MCF 10A (cell line): ENCODE data around the gene LGALS12. TPM values are rescaled to one million over a fixed set of nuclear protein-coding genes. Genes with fewer than 3 reads are reported as not detected.

Experiments
- BruUV-seq: library from RNA; stranded (reverse); fragments of 400-500 nt; replicated peaks from 2 replicates; lab custom pipeline; 2021; lab: Mats Ljungman, UMichigan
- CTCF ChIA-PET: fragments of 300-600 bp; sonication (Branson Sonifier 250); formaldehyde crosslinking; extraction: SDS; loops from one replicate; lab custom pipeline; 2021; ENCODE audit warnings: antibody characterized with exemption, inconsistent platforms; lab: Yijun Ruan, JAX
- POLR2A ChIA-PET: fragments of 300-600, 350-650 bp; sonication (Branson Sonifier 250); formaldehyde crosslinking; extraction: SDS; loops from one replicate; lab custom pipeline; 2020; ENCODE audit warnings: antibody characterized with exemption, inconsistent platforms; lab: Yijun Ruan, JAX
- DNase-seq: peaks from one replicate; pipeline ENCODE4 v3.0.0-alpha.2; 2018; ENCODE audit not compliant: unreplicated experiment
- H3K27ac Mint-ChIP-seq: one replicate; pipeline ENCODE4 v1.8.0; 2022; ENCODE audit warnings: mild to moderate bottlenecking, low read depth, mixed read lengths; ENCODE audit not compliant: unreplicated experiment
- H3K27me3 Mint-ChIP-seq: one replicate; pipeline ENCODE4 v1.8.0; 2022; ENCODE audit warnings: mixed read lengths; ENCODE audit not compliant: insufficient read depth, unreplicated experiment
- H3K36me3 Mint-ChIP-seq: one replicate; pipeline ENCODE4 v1.8.0; 2022; ENCODE audit warnings: mild to moderate bottlenecking, moderate library complexity, mixed read lengths; ENCODE audit not compliant: insufficient read depth, unreplicated experiment
- H3K4me1 Mint-ChIP-seq: one replicate; pipeline ENCODE4 v1.8.0; 2022; ENCODE audit warnings: mixed read lengths; ENCODE audit not compliant: insufficient read depth, unreplicated experiment
- H3K4me3 Mint-ChIP-seq: one replicate; pipeline ENCODE4 v1.8.0; 2022; ENCODE audit warnings: mild to moderate bottlenecking, moderate library complexity, mixed read lengths; ENCODE audit not compliant: unreplicated experiment
- H3K9me3 Mint-ChIP-seq: one replicate; pipeline ENCODE4 v1.8.0; 2022; ENCODE audit warnings: mixed read lengths; ENCODE audit not compliant: unreplicated experiment
- intact Hi-C: fragments of 100-400 bp; cut with micrococcal nuclease; formaldehyde crosslinking; loops from 2 replicates; pipeline ENCODE4 v1.14.1; 2022
- total RNA-seq: library from RNA; stranded (reverse); gene quantifications from 2 replicates; pipeline ENCODE4 v1.2.3, GENCODE V29; 2022
- TF ChIP-seq, protein P1 (sequence below): fragments of 200-600 bp; IDR thresholded peaks from one replicate; pipeline ENCODE4 v1.8.0; 2022; ENCODE audit warnings: antibody characterized with exemption, mild to moderate bottlenecking; ENCODE audit not compliant: unreplicated experiment

Gene LGALS12
- total RNA-seq, 1 experiment from 2014 or later, result not detected

DNA sequence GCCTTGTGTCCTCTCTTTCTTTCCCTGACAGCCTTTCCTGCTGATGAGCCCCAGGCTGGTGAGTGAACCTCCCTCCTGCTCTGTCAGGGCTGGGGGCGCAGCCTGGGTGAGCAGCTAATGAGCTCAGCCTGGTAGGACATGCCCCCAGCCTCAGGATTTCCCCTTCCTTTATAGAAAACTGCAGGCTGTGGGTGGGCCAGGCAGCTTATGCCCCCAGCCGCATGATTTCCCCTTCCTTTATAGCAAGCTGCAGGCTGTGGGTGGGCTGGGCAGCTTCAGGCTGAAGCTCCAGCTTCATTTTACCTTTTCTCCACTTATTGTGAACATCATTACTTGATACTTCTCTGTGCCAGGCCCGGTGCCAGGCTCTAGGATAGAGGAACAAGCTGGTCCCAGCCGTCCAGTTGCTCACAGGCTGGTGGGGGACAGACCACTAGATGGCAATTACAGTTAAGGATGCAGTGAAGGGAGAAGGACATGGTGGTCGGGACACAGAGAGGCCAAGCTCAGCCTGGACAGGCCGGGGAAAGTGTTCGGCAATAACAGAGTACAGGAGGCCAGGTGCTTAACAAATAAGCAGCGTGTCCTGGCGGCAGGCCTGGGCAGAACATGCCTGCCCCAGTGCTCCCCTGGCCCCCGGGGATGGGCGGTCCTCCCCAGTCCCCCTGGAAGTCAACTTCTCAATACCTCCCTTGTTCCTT is 5.3 kb downstream of the LGALS12 start:
- intact Hi-C loops, result no loop called here
- no TSS peak for BruUV-seq
- CTCF ChIA-PET, result interaction anchor here (1.4 to 1.9 kb wide), 2 partner anchors 31 to 33 kb away, joined by 3 to 6 read pairs; no protein-coding TSS in a partner anchor

GRCh38 chr11:63512816-63513215 is 6.9 kb downstream of the LGALS12 start:
- Mint-ChIP-seq H3K4me3 (no peak overlapping the region), H3K27me3 (no peaks in the 10 kb centered on the region), H3K4me1 (no peaks in the 10 kb centered on the region), H3K27ac (no peak overlapping the region), H3K36me3 (no peaks in the 10 kb centered on the region), H3K9me3 (no peaks in the 10 kb centered on the region)
- ChIA-PET POLR2A (no interaction called here), CTCF (no interaction called here)
- no peak for DNase-seq
- TF ChIP-seq, protein P1, sequence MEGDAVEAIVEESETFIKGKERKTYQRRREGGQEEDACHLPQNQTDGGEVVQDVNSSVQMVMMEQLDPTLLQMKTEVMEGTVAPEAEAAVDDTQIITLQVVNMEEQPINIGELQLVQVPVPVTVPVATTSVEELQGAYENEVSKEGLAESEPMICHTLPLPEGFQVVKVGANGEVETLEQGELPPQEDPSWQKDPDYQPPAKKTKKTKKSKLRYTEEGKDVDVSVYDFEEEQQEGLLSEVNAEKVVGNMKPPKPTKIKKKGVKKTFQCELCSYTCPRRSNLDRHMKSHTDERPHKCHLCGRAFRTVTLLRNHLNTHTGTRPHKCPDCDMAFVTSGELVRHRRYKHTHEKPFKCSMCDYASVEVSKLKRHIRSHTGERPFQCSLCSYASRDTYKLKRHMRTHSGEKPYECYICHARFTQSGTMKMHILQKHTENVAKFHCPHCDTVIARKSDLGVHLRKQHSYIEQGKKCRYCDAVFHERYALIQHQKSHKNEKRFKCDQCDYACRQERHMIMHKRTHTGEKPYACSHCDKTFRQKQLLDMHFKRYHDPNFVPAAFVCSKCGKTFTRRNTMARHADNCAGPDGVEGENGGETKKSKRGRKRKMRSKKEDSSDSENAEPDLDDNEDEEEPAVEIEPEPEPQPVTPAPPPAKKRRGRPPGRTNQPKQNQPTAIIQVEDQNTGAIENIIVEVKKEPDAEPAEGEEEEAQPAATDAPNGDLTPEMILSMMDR, result no peak
- BruUV-seq, result no TSS peak
- intact Hi-C loops, result no loop called here

More for the DNA sequence above, 5.3 kb downstream of the LGALS12 start:
- no peak for DNase-seq
- Mint-ChIP-seq H3K36me3 (no peaks in the 10 kb centered on the region), H3K27ac (no peak overlapping the region), H3K9me3 (no peaks in the 10 kb centered on the region), H3K27me3 (no peaks in the 10 kb centered on the region), H3K4me3 (no peak overlapping the region), H3K4me1 (no peaks in the 10 kb centered on the region)
- POLR2A ChIA-PET, result no interaction called here
- TF ChIP-seq, protein P1, result no peak

GRCh38 chr11:63516109-63516508 is 10.2 kb downstream of the LGALS12 start:
- Mint-ChIP-seq H3K27me3 (no peaks in the 10 kb centered on the region), H3K27ac (no peak overlapping the region), H3K36me3 (no peaks in the 10 kb centered on the region), H3K4me1 (no peaks in the 10 kb centered on the region), H3K4me3 (no peak overlapping the region), H3K9me3 (no peaks in the 10 kb centered on the region)
- BruUV-seq, result no TSS peak
- intact Hi-C loops, result no loop called here
- ChIA-PET POLR2A (interaction anchor here (0.5 kb wide), 1 partner anchor 1469 kb away, joined by 3 read pairs; no protein-coding TSS in a partner anchor), CTCF (interaction anchor here (0.9 kb wide), 1 partner anchor 21 kb away, joined by 3 read pairs; no protein-coding TSS in a partner anchor)
- no peak for DNase-seq
- TF ChIP-seq, protein P1, result no peak

DNA sequence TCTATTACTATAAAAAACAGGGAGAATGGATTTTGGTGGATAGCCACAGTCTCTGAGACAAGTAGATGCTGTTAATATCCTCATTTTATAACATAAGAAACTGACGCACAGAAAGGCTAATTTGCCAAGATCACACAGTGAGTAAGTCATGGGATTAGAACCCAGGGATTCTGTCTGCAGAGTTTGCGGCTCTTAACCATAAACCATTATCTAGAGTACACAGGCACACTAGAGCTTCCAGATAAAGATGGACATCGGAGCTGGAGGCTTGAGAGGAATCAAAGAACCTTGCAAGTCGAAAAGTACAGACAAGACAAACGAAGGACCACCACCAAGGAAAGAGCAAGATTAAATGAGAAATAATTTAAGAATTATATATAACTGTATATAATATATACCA is 11.3 kb downstream of the LGALS12 start:
- H3K27me3 Mint-ChIP-seq, result no peaks in the 10 kb centered on the region
- no peaks in the 10 kb centered on the region for H3K9me3 Mint-ChIP-seq
- H3K4me1 Mint-ChIP-seq, result no peaks in the 10 kb centered on the region
- no TSS peak for BruUV-seq
- POLR2A ChIA-PET, result no interaction called here
- intact Hi-C loops, result no loop called here
- no peak overlapping the region for H3K4me3 Mint-ChIP-seq
- TF ChIP-seq, protein P1, result no peak
- no peak overlapping the region for H3K27ac Mint-ChIP-seq
- no peak for DNase-seq
- CTCF ChIA-PET, result interaction anchor here (0.6 kb wide), 1 partner anchor 843 kb away, joined by 3 read pairs; no protein-coding TSS in a partner anchor
- H3K36me3 Mint-ChIP-seq, result no peaks in the 10 kb centered on the region
